Measurements from ENCODE around the gene ALKBH5. TPM values are rescaled to one million over a fixed set of nuclear protein-coding genes. Genes with fewer than 3 reads are reported as not detected.

Gene ALKBH5
- total RNA-seq, 6 experiments from 2014 or later: 57.5 to 71.8 (median 66.1) TPM

GRCh38 chr17:18256776-18257175, 73.1 kb downstream of the ALKBH5 start:
- intact Hi-C loops (cut with DNase I): loop anchor here in 1 of 2 donors (10.0 kb wide), 1 partner anchor 58 kb away; the partner anchor contains the start of genes SMCR8 and TOP3A
- no peak overlapping the region for H3K27ac ChIP-seq

GRCh38 chr17:18257268-18257981, 73.8 kb downstream of the ALKBH5 start:
- Histone ChIP-seq H3K27ac (peak overlapping the region; percentile 76 to 92 (median 89)), H3K27me3 (no peaks in the 10 kb centered on the region), H3K4me1 (peaks cover 0 to 37% (median 13%) of the 10 kb centered on the region in 4 donors), H3K4me3 (peak overlapping the region; percentile 83 to 100 (median 97)), H3K36me3 (peaks cover 0 to 39% (median 13%) of the 10 kb centered on the region in 4 donors), H3K9me3 (no peaks in the 10 kb centered on the region)
- intact Hi-C loops (cut with DNase I): loop anchor here in 1 of 2 donors (10.0 kb wide), 1 partner anchor 57 kb away; the partner anchor contains the start of genes SMCR8 and TOP3A
- ATAC-seq: peak; percentile 4 to 35 (median 16)
- DNase-seq: peak in 1 of 3 donors; percentile 71
- TF ChIP-seq CTCF (IDR thresholded peaks at IDR 0.05) (no peak), POLR2A (IDR thresholded peaks at IDR 0.05) (no peak)
- 13% methylated on average over 7 of the region's 18 CpGs for WGBS (ENCODE audit: insufficient coverage, low coverage, low lambda C conversion rate, missing lambda C conversion rate)

More at GRCh38 chr17:18256776-18257175, 73.1 kb downstream of the ALKBH5 start:
- H3K27me3 ChIP-seq: no peaks in the 10 kb centered on the region
- no CpG with 5 or more reads among the region's 7 CpGs for WGBS (ENCODE audit: insufficient coverage, low coverage, low lambda C conversion rate, missing lambda C conversion rate)
- H3K9me3 ChIP-seq: no peaks in the 10 kb centered on the region
- TF ChIP-seq CTCF (IDR thresholded peaks at IDR 0.05) (no peak), POLR2A (IDR thresholded peaks at IDR 0.05) (no peak)
- ATAC-seq: no peak
- peaks cover 0 to 45% (median 16%) of the 10 kb centered on the region in 4 donors for H3K36me3 ChIP-seq
- no peak overlapping the region for H3K4me3 ChIP-seq
- DNase-seq: no peak
- peaks cover 0 to 36% (median 11%) of the 10 kb centered on the region in 4 donors for H3K4me1 ChIP-seq

GRCh38 chr17:18257982-18258355, 74.3 kb downstream of the ALKBH5 start:
- Histone ChIP-seq H3K4me3 (peak overlapping the region; percentile 83 to 100 (median 97)), H3K9me3 (no peaks in the 10 kb centered on the region), H3K4me1 (peaks cover 0 to 35% (median 13%) of the 10 kb centered on the region in 4 donors), H3K27ac (peak overlapping the region; percentile 76 to 92 (median 89)), H3K27me3 (no peaks in the 10 kb centered on the region), H3K36me3 (peaks cover 0 to 36% (median 10%) of the 10 kb centered on the region in 4 donors)
- intact Hi-C loops (cut with DNase I): loop anchor here in 1 of 2 donors (10.0 kb wide), 1 partner anchor 57 kb away; the partner anchor contains the start of genes SMCR8 and TOP3A
- ATAC-seq: peak; percentile 62 to 69 (median 68)
- TF ChIP-seq CTCF (IDR thresholded peaks at IDR 0.05): no peak
- no peak for TF ChIP-seq POLR2A (IDR thresholded peaks at IDR 0.05)
- DNase-seq: peak; percentile 79 to 84 (median 83)
- WGBS (ENCODE audit: insufficient coverage, low coverage, low lambda C conversion rate, missing lambda C conversion rate): 2% methylated on average over 10 of the region's 16 CpGs

GRCh38 chr17:18258356-18259038, 74.9 kb downstream of the ALKBH5 start, which contains the start of gene FLII:
TSS of gene FLII (minus strand) at chr17:18258738. CDS start at chr17:18258690, 48 bp downstream.
- Histone ChIP-seq H3K36me3 (peaks cover 0 to 36% (median 8%) of the 10 kb centered on the region in 4 donors), H3K9me3 (no peaks in the 10 kb centered on the region), H3K27ac (peak within 1 kb of the TSS; percentile 76 to 92 (median 89)), H3K27me3 (no peaks in the 10 kb centered on the region), H3K4me1 (peaks cover 0 to 30% (median 13%) of the 10 kb centered on the region in 4 donors), H3K4me3 (peak within 1 kb of the TSS; percentile 83 to 100 (median 97))
- DNase-seq: peak; percentile 70 to 76 (median 72)
- TF ChIP-seq POLR2A (IDR thresholded peaks at IDR 0.05): peak; percentile 71
- peak in 1 of 4 donors; percentile 4 for TF ChIP-seq CTCF (IDR thresholded peaks at IDR 0.05)
- intact Hi-C loops (cut with DNase I): loop anchor here in 1 of 2 donors (10.0 kb wide), 1 partner anchor 56 kb away; the partner anchor contains the start of genes SMCR8 and TOP3A
- WGBS (ENCODE audit: insufficient coverage, low coverage, low lambda C conversion rate, missing lambda C conversion rate): 0% methylated on average over 6 of the region's 71 CpGs
- peak; percentile 46 to 74 (median 60) for ATAC-seq
